Stimulated activated CD8-positive, alpha-beta memory T cell treated with anti-CD3 and anti-CD28 coated beads, Interleukin-4, amount 100 ng/mL, for 24 hours (primary cell): ENCODE data around the gene ARHGEF4.

ENCODE experiments used
- DNase-seq: peaks from one replicate; pipeline ENCODE4 v3.0.0-alpha.2; 2020; ENCODE audit warnings: low read depth

The ARHGEF4 gene

GRCh38 chr2:131016826-131017741 is 180.4 kb downstream of the ARHGEF4 start:
- DNase-seq: no peak

GRCh38 chr2:131022731-131023130 is 186.0 kb downstream of the ARHGEF4 start:
- no peak for DNase-seq

DNA sequence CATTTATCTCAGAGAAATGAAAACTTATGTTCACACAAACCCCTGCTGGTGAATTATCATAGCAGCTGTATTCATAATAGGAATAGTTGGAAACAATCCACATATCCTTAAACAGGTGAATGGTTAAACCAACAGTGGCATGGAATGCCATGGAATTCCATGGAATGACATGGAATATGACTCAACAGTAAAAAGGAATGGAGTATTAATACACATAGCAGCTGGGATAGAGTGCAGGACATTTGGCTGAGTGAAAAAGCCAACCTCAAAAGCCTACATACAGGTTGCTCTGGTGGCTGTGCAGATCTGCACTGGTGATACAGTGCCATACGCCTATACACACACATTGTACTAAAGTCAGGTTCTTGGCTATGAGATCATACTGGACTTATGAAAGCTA is 187.0 kb downstream of the ARHGEF4 start:
- no peak for DNase-seq

DNA sequence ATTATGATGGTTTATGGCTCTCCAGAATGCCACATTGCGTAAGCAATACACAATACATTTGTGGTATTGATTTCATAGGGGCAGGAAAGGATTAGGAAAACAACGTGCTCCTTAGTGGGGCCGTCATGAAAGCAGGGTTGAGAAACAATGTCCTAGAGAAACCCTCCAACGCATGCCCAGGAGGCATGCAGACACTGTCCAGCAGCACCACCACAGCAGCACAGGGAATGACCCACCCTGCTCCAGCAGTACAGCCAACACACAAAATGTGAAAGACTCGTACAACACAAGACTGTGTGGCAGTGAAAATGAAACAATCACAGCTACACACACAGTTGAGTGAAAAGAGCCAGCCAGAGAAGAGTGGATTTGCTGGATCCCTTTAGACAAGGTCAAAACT is 190.2 kb downstream of the ARHGEF4 start:
- no peak for DNase-seq

DNA sequence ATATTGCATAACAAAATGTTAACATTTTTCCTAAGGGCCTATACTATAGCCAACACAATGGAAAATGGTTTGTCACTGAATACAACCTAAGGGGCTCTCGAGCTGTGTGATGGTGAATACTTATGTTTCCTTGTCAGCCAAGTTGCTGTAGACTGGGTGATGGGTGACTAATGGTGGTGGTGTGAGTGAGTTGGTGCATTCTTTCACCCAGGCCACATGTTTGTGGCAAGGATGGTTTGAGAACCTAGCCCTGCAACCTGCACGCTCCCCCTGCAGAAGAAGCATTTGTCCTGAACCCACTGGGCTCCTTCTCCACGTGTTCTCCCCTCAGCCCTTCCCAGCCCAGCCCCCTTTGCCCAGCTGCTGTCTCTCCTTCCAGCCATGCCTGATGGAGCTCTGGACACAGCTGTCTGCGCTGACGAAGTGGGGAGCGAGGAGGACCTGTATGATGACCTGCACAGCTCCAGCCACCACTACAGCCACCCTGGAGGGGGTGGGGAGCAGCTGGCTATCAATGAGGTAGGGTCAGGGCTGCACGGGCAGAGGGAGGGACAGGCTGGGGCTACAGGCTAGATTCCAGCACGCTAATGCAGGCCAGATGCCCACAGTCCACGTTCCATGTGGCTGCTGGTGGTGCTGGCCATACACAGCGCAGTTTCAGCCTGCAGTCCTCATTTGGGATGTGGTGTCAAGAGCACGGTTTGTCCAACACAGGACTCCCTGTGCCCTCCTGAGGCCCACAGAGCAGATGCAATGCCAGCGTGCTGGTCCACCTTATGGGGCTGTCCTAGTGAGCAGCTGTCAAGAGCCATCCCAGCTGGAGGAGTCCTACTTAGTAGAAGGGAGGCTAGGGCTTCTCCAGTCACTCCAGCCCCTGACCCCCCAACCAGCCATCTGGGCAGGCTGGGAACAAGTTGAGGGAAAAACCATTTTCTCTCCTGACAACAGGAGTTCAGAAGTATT is 191.1 kb downstream of the ARHGEF4 start:
- DNase-seq: no peak

DNA sequence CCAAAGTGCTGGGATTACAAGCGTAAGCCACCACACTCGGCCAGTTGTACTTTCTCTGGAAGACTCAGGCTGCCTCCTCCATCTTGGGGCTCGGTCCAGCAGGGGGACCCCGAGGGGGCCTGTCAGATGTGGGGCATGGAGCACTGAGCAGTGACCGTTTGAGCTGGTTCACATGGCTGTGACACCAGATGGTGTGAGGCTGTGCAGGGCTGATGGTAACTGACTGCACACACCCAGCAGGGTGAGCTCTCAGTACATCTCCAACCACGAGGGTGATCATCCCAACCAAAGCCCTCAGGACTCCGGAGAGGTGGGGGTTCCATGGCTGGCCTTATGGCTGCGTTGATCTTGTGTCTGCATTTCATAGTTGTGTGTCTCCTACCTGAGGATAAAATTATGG is 193.1 kb downstream of the ARHGEF4 start:
- DNase-seq: no peak

DNA sequence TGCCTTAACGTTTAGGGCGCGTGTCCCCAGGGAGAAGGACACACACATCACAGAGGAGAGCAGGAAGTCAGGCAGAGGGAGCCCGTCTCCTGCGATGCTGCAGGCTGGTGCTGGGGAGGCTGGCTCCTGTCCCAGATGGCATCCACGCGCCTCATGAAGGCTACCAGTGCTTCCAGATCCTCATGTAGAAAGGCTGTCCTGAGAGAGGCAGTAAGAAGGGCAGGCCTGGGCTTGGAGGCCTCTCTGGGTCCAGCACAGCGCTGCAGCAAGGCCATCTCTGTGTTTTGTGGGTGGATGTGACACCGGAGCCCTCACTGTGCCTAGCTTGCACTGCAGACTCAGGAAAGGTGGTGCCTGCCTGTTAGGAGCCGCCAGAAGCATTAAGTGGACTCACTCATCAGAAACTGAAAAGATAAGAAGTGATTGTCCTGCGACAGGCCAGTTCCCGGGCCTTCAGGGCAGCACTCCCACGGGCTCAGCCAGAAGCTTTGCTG is 193.8 kb downstream of the ARHGEF4 start:
- no peak for DNase-seq

DNA sequence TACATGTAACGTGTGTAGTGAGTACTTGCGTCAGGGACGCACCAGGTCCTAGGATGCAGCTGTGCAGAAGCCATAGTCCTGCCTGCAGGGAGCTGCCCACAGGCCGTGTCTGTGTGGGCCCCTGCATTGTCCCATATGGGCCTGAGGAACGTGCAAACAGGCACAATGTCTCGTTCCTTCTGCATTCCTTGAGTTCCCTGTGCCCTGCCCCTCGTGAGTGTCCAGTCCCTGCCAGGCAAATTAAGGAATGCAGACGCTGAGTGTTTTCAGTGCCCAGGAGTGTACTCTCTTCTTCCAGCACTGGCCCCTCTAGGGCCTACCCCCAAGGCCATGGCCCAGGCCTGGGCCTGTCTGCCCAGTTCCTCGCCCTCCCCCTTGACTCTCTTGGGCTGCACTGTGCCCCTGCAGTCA is 194.7 kb downstream of the ARHGEF4 start:
- no peak for DNase-seq

- no peak for DNase-seq
Measured at GRCh38 chr2:131031875-131032274, 195.2 kb downstream of the ARHGEF4 start.

GRCh38 chr2:131032393-131032836 is 195.7 kb downstream of the ARHGEF4 start:
- no peak for DNase-seq

- no peak for DNase-seq
Measured at GRCh38 chr2:131033786-131034121, 197.0 kb downstream of the ARHGEF4 start.

- no peak for DNase-seq
Measured at GRCh38 chr2:131034122-131035051, 197.7 kb downstream of the ARHGEF4 start.

GRCh38 chr2:131035112-131035825 is 198.6 kb downstream of the ARHGEF4 start:
- no peak for DNase-seq

DNA sequence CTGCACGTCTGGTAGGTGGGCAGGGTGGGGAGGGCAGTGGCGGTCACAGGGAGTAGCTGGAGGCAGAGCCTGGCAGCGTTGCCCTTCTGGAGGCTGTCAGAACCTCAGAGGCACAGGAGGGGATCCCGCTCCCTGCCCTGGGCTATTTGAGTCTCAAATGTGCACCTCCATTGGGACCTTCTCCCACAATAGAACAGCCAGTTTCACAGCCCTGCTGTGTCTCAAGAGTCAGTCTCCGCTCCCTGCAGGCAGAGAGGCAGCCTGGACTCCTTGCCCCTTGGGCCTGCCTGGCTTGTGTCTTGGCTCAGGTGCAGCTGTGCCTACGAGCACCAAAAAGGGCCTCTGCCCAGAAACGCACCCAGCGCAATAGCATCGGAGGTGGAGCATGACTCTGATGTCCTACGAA is 199.1 kb downstream of the ARHGEF4 start:
- no peak for DNase-seq

DNA sequence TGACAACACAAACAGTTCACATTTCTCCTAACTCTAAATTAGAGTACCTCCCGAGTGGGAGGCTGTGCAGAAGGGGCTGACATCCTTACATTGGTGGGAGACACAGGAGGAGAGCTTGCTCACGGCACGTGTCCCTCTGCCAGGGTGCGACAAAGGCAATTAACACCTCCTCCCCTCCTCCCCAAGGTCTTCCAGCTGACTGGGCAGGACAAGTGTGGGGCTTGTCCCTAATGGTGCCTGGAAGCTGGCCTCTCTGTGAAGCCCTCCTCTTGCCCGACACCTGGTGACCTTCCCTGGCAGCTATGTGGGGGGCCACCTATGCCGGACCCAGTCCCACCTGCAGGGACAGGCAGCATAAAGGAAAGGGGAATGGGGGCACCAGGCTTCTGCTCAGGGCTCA is 199.6 kb downstream of the ARHGEF4 start:
- DNase-seq: no peak

GRCh38 chr2:131036696-131037397 is 200.1 kb downstream of the ARHGEF4 start:
- DNase-seq: no peak

DNA sequence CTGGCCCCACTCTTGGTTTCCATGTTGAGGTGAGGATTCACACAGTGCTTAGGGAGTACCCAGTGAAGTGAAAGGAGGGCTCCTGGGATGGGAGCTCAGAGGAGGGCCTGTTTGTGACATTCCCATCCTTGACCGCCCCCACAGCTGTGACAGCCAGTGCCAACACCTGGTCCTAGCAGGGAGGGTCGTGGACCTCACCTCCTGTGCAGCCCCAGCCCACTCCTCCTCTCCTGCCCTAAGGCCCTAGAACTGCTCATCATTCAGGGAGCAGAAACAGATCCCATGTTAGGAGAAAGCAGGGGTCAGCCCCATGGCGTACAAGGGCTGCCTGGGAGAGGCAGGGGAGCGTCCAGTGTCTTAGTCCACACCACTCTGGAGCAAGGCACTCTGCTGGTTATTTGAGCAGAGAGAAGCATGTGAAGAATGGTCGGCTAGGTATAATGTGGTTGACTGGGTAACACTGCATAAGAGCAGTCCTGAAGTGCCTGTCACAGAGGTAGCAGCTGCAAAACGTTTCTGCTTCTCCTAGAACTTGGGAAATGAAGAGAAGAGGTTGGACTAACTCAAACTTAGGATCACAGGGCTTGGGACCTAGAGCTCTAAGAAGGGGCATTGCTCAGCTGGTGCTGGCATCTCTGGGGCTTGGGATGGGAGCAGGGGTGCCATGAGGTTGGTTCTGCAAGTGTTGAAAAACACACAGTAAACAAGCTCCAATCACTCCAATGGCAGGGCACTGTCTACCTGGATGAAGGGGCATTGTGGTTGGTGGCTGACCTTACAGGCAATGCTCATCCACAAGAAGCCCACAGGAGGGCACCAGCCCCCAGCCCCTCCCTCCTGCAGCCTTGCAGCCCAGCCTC is 200.9 kb downstream of the ARHGEF4 start:
- no peak for DNase-seq

- no peak for DNase-seq
Measured at GRCh38 chr2:131038258-131039100, 201.8 kb downstream of the ARHGEF4 start.
